Stomach (tissue), 4 donors: ENCODE results near the gene ANKRD34B.
"Not testable (repeated sequence)": the region's sequence is repeated elsewhere in the genome, so short reads cannot be mapped to it uniquely, and the experiment has no call there.

Experiments used
- POLR2A ChIP-seq, 4 donors: fragments of 450-650 bp; IDR thresholded peaks; one replicate each; pipeline ENCODE4 v1.6.1; 2016; ENCODE audit warnings: antibody characterized with exemption in 4 of 4, control low read depth in 2 of 4, mild to moderate bottlenecking in 1 of 4, moderate library complexity in 1 of 4
- POLR2AphosphoS5 ChIP-seq, 3 donors: sonication (generic); formaldehyde crosslinking; IDR thresholded peaks; one replicate each; pipeline ENCODE4 v1.6.1; 2016; ENCODE audit warnings: antibody characterized with exemption in 3 of 3
- TF ChIP-seq, protein P1 (sequence below), 7 experiments: fragments of 450-650 bp in 4 of 7; fragments of 200-600 bp in 3 of 7; sonication (generic) in 3 of 7; IDR thresholded peaks; one replicate each; pipeline ENCODE4 v1.5.1; 2016 to 2019; ENCODE audit warnings: antibody characterized with exemption in 7 of 7, control low read depth in 2 of 7, mild to moderate bottlenecking in 1 of 7

DNA sequence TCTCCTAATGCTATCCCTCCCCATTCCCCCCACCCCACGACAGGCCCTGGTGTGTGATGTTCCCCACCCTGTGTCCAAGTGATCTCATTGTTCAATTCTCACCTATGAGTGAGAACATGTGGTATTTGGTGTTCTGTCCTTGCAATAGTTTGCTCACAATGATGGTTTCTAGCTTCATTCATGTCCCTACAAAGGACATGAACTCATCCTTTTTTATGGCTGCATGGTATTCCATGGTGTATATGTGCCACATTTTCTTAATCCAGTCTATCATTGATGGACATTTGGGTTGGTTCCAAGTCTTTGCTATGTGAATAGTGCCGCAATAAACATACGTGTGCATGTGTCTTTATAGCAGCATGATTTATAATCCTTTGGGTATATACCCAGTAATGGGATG, 10.2 kb upstream of the ANKRD34B start:
- TF ChIP-seq, protein P1, sequence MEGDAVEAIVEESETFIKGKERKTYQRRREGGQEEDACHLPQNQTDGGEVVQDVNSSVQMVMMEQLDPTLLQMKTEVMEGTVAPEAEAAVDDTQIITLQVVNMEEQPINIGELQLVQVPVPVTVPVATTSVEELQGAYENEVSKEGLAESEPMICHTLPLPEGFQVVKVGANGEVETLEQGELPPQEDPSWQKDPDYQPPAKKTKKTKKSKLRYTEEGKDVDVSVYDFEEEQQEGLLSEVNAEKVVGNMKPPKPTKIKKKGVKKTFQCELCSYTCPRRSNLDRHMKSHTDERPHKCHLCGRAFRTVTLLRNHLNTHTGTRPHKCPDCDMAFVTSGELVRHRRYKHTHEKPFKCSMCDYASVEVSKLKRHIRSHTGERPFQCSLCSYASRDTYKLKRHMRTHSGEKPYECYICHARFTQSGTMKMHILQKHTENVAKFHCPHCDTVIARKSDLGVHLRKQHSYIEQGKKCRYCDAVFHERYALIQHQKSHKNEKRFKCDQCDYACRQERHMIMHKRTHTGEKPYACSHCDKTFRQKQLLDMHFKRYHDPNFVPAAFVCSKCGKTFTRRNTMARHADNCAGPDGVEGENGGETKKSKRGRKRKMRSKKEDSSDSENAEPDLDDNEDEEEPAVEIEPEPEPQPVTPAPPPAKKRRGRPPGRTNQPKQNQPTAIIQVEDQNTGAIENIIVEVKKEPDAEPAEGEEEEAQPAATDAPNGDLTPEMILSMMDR (IDR thresholded peaks at IDR 0.05): not testable (repeated sequence)
- TF ChIP-seq POLR2A, POLR2AphosphoS5 (IDR thresholded peaks at IDR 0.05): not testable (repeated sequence)
